CD4-positive, alpha-beta T cell (primary cell): ENCODE results near the gene ARHGAP15. TPM values are rescaled to one million over a fixed set of nuclear protein-coding genes. Genes with fewer than 3 reads are reported as not detected.

Source experiments
- ATAC-seq: fragments of 200-7000 bp; cut with Tn5 transposase; one replicate; pipeline ENCODE4 v1.10.0; 2022; ENCODE audit warnings: mild to moderate bottlenecking; ENCODE audit not compliant: poor library complexity
- CTCF ChIA-PET: fragments of 350-600 bp; sonication (Branson Sonifier 250); formaldehyde crosslinking; loops from one replicate; lab custom pipeline; 2021; ENCODE audit warnings: antibody characterized with exemption, inconsistent platforms; lab: Charles Lee
- POLR2A ChIA-PET: fragments of 350-600 bp; sonication (Branson Sonifier 250); formaldehyde crosslinking; loops from one replicate; lab custom pipeline; 2021; ENCODE audit warnings: antibody characterized with exemption, inconsistent platforms; lab: Charles Lee
- DNase-seq, 14 experiments: peaks; one replicate each; pipeline ENCODE4 v3.0.0-alpha.2; 2013 to 2020; ENCODE audit warnings: mixed read lengths in 2 of 14
- H3K27ac ChIP-seq, 2 donors: one replicate each; pipeline versions ENCODE4 v1.5.1 to v1.7.0; 2013; ENCODE audit warnings: low read length in 2 of 2, low read depth in 1 of 2, mild to moderate bottlenecking in 1 of 2
- H3K27me3 ChIP-seq, 2 experiments: 1 replicate in 1 of 2; 2 replicates in 1 of 2; pipeline versions ENCODE4 v1.6.1 to v1.7.0; 2013; ENCODE audit warnings: low read length in 2 of 2, control low read depth in 1 of 2, mild to moderate bottlenecking in 1 of 2, moderate library complexity in 1 of 2; ENCODE audit not compliant: insufficient read depth in 2 of 2, control insufficient read depth in 1 of 2
- H3K36me3 ChIP-seq: one replicate; pipeline ENCODE4 v1.6.1; 2013; ENCODE audit warnings: low read length, control low read depth; ENCODE audit not compliant: insufficient read depth
- H3K4me1 ChIP-seq: one replicate; pipeline ENCODE4 v1.6.1; 2013; ENCODE audit warnings: low read length, control low read depth; ENCODE audit not compliant: insufficient read depth
- H3K4me3 ChIP-seq: one replicate; pipeline ENCODE4 v1.5.1; 2013; ENCODE audit warnings: mild to moderate bottlenecking, low read length, moderate library complexity
- H3K9me3 ChIP-seq, 2 experiments: 1 replicate in 1 of 2; 2 replicates in 1 of 2; pipeline versions ENCODE4 v1.6.1 to v1.7.0; 2013; ENCODE audit warnings: low read length in 2 of 2, mild to moderate bottlenecking in 2 of 2, control low read depth in 1 of 2, moderate library complexity in 1 of 2; ENCODE audit not compliant: control insufficient read depth in 1 of 2, insufficient read depth in 1 of 2
- H3K27ac Mint-ChIP-seq: one replicate; pipeline ENCODE4 v1.8.0; 2020; ENCODE audit warnings: mixed read lengths
- H3K27me3 Mint-ChIP-seq: one replicate; pipeline ENCODE4 v1.8.0; 2021; ENCODE audit warnings: mixed read lengths
- H3K36me3 Mint-ChIP-seq: one replicate; pipeline ENCODE4 v1.8.0; 2021; ENCODE audit warnings: low read depth, mixed read lengths
- H3K4me1 Mint-ChIP-seq: one replicate; pipeline ENCODE4 v1.8.0; 2021; ENCODE audit warnings: low read depth, mixed read lengths
- H3K4me3 Mint-ChIP-seq: one replicate; pipeline ENCODE4 v1.8.0; 2020; ENCODE audit warnings: mild to moderate bottlenecking, mixed read lengths
- H3K9me3 Mint-ChIP-seq: one replicate; pipeline ENCODE4 v1.8.0; 2020; ENCODE audit warnings: mixed read lengths
- intact Hi-C, 2 experiments: fragments of 100-400 bp; cut with DNase I in 1 of 2; cut with micrococcal nuclease in 1 of 2; formaldehyde crosslinking; loops; one replicate each; pipeline versions ENCODE4 v1.15.1 to v1.9.0; 2023 to 2025; cut with DNase I, micrococcal nuclease
- total RNA-seq, 174 experiments: library from RNA in 2 of 174; stranded (reverse) in 2 of 174; gene quantifications; one replicate each; pipeline ENCODE4 v1.2.3 and lab custom pipeline; 2021 to 2026
- TF ChIP-seq, protein P1 (sequence below): fragments of 200-600 bp; IDR thresholded peaks from one replicate; pipeline ENCODE4 v1.8.0; 2022; ENCODE audit warnings: antibody characterized with exemption, mild to moderate bottlenecking

ARHGAP15 gene
- total RNA-seq, 2 experiments from 2014 or later, result 158 to 165 TPM

DNA sequence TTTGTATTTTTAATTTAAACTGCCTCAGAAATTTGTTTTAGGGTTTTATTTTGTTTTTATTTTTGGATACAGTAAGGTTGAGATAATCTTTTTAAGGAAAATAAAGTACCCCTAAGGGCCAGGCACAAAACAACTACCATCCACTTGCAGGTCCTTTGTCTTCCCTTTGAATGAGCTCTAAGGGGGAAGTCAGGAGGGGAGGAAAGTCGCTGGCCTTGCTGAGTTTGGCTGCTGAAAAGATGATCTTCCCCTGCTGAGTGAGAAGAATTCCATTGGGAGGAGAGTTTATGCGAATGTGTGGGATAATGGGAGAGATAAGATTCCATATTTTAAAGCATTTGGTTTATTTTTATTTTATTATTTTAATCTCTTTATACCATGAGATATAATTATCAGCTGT, 100.7 kb downstream of the ARHGAP15 start:
- H3K4me1 ChIP-seq, result no peaks in the 10 kb centered on the region
- H3K27ac Mint-ChIP-seq, result no peak overlapping the region
- no peak overlapping the region for H3K4me3 ChIP-seq
- peaks cover 16% of the 10 kb centered on the region for H3K4me1 Mint-ChIP-seq
- TF ChIP-seq, protein P1, sequence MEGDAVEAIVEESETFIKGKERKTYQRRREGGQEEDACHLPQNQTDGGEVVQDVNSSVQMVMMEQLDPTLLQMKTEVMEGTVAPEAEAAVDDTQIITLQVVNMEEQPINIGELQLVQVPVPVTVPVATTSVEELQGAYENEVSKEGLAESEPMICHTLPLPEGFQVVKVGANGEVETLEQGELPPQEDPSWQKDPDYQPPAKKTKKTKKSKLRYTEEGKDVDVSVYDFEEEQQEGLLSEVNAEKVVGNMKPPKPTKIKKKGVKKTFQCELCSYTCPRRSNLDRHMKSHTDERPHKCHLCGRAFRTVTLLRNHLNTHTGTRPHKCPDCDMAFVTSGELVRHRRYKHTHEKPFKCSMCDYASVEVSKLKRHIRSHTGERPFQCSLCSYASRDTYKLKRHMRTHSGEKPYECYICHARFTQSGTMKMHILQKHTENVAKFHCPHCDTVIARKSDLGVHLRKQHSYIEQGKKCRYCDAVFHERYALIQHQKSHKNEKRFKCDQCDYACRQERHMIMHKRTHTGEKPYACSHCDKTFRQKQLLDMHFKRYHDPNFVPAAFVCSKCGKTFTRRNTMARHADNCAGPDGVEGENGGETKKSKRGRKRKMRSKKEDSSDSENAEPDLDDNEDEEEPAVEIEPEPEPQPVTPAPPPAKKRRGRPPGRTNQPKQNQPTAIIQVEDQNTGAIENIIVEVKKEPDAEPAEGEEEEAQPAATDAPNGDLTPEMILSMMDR, result no peak
- H3K36me3 ChIP-seq, result peaks cover 67% of the 10 kb centered on the region
- no peak overlapping the region for H3K4me3 Mint-ChIP-seq
- H3K27me3 ChIP-seq, result no peaks in the 10 kb centered on the region
- DNase-seq (no peak), ATAC-seq (no peak)
- CTCF ChIA-PET, result interaction anchor here (2.5 kb wide), 1 partner anchor 29 kb away, joined by 8 read pairs; no protein-coding TSS in a partner anchor
- H3K9me3 ChIP-seq, result peaks cover 5 to 33% of the 10 kb centered on the region in 2 experiments
- peaks cover 86% of the 10 kb centered on the region for H3K36me3 Mint-ChIP-seq
- peaks cover 15% of the 10 kb centered on the region for H3K9me3 Mint-ChIP-seq
- no peaks in the 10 kb centered on the region for H3K27me3 Mint-ChIP-seq
- intact Hi-C loops, result no loop called here
- H3K27ac ChIP-seq, result no peak overlapping the region
- POLR2A ChIA-PET, result interaction anchor here (2.5 kb wide), 1 partner anchor 29 kb away, joined by 10 read pairs; no protein-coding TSS in a partner anchor

DNA sequence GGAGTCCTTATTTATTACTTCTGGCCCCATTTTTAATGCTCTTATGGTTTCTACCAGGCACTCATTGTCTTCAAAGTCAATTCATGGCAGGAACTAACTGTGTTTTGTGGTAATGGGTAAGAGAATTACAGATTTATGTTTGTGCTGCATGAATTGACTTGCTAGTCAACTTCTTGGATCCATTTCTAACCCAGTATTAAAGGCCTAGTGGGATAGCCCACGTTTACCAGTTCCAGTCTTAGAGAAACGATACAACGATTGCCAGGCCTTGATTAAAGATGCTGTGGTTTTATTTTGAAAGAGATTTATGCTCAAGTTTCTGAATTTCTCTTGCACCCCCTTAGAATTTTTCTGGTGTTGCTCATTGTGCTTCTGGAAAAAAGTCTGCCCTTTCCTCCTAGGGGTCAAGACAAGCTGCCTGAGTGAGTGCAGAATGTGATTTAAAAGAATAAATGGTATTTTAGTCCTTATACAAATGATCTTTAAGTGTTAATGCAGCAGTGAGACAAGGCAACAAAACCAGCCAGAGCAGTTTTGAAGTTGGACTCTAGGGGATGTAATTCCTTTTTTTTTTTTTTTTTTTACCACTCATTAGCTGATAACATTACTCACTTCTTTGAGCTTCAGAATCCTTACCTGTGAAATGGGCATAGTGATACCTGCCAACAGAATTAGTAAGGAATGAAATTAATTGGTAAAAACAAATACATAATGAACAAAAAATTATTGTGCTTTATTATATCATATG, 101.5 kb downstream of the ARHGAP15 start:
- no peaks in the 10 kb centered on the region for H3K27me3 ChIP-seq
- DNase-seq, result no peak
- Mint-ChIP-seq H3K9me3 (peaks cover 15% of the 10 kb centered on the region), H3K36me3 (peaks cover 94% of the 10 kb centered on the region), H3K4me3 (no peak overlapping the region), H3K27ac (no peak overlapping the region), H3K27me3 (no peaks in the 10 kb centered on the region), H3K4me1 (peaks cover 22% of the 10 kb centered on the region)
- H3K36me3 ChIP-seq, result peaks cover 73% of the 10 kb centered on the region
- CTCF ChIA-PET, result interaction anchor here (2.5 kb wide), 1 partner anchor 28 kb away, joined by 8 read pairs; no protein-coding TSS in a partner anchor
- intact Hi-C loops, result no loop called here
- TF ChIP-seq, protein P1, result no peak
- H3K27ac ChIP-seq, result no peak overlapping the region
- H3K9me3 ChIP-seq, result peaks cover 5 to 33% of the 10 kb centered on the region in 2 experiments
- H3K4me3 ChIP-seq, result no peak overlapping the region
- ATAC-seq, result no peak
- no peaks in the 10 kb centered on the region for H3K4me1 ChIP-seq
- POLR2A ChIA-PET, result interaction anchor here (2.5 kb wide), 1 partner anchor 28 kb away, joined by 10 read pairs; no protein-coding TSS in a partner anchor

DNA sequence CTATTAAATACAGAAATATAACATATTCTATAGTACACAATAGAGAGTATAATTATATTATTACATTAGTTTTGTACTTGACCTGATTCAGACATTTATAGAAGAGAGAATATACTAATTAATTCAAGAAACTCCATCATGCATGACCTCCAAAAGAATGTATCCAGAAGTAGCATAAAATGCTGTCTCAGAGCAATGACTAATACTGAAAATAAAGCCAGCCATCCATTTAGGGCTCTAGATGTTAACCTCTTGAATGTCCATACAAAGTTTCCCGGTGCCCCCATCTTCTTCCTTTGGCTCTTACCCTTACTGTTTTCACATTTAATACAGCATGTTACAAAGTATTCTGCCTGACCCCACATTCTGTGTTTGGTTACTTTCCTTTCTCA, 102.0 kb downstream of the ARHGAP15 start:
- Mint-ChIP-seq H3K4me3 (no peak overlapping the region), H3K36me3 (peaks cover 94% of the 10 kb centered on the region), H3K4me1 (peaks cover 22% of the 10 kb centered on the region), H3K27ac (no peak overlapping the region), H3K27me3 (no peaks in the 10 kb centered on the region), H3K9me3 (peaks cover 18% of the 10 kb centered on the region)
- Histone ChIP-seq H3K27me3 (no peaks in the 10 kb centered on the region), H3K36me3 (peaks cover 75% of the 10 kb centered on the region), H3K9me3 (peaks cover 5 to 33% of the 10 kb centered on the region in 2 experiments), H3K27ac (no peak overlapping the region), H3K4me3 (no peak overlapping the region), H3K4me1 (no peaks in the 10 kb centered on the region)
- ATAC-seq, result no peak
- no peak for DNase-seq
- ChIA-PET POLR2A (no interaction called here), CTCF (no interaction called here)
- intact Hi-C loops, result no loop called here
- TF ChIP-seq, protein P1, result no peak
